NCI-H2196 treated with DMSO at 0.1 percent for 48 hours (cell line): ENCODE results near the gene CD37.
"Not testable (repeated sequence)": the region's sequence is repeated elsewhere in the genome, so short reads cannot be mapped to it uniquely, and the experiment has no call there.

Experiments
- DNase-seq: peaks from one replicate; lab custom pipeline; 2025; ENCODE audit not compliant: unreplicated experiment; lab: John Stamatoyannopoulos, UW

The CD37 gene

GRCh38 chr19:49335071-49335783 is at the start of gene CD37:
CD37 (plus strand) TSS chr19:49335406; CDS start chr19:49335541, 135 bp downstream.
- DNase-seq, result no peak

- no peak for DNase-seq
These were observed 48.0 kb upstream of the CD37 start for GRCh38 chr19:49287141-49287770.

GRCh38 chr19:49288205-49288604 is 47.0 kb upstream of the CD37 start:
- DNase-seq, result not testable (repeated sequence)

GRCh38 chr19:49289286-49289685 is 45.9 kb upstream of the CD37 start:
- not testable (repeated sequence) for DNase-seq

- no peak for DNase-seq
These were observed 44.7 kb upstream of the CD37 start for GRCh38 chr19:49290517-49290916.

GRCh38 chr19:49294401-49294800 is 40.8 kb upstream of the CD37 start:
- no peak for DNase-seq

- DNase-seq, result no peak
These were observed 39.9 kb upstream of the CD37 start for GRCh38 chr19:49295208-49295880.

- no peak for DNase-seq
These were observed 37.8 kb upstream of the CD37 start for GRCh38 chr19:49297403-49297802.

- DNase-seq, result not testable (repeated sequence)
These were observed 36.6 kb upstream of the CD37 start for GRCh38 chr19:49298653-49299052.

GRCh38 chr19:49301165-49301865 is 33.9 kb upstream of the CD37 start:
- DNase-seq, result peak; percentile 30

- no peak for DNase-seq
These were observed 33.3 kb upstream of the CD37 start for GRCh38 chr19:49301866-49302252.

GRCh38 chr19:49306734-49307133 is 28.5 kb upstream of the CD37 start:
- not testable (repeated sequence) for DNase-seq

- no peak for DNase-seq
These were observed 26.1 kb upstream of the CD37 start for GRCh38 chr19:49309087-49309486.

GRCh38 chr19:49315111-49315510 is 20.1 kb upstream of the CD37 start:
- DNase-seq, result no peak

GRCh38 chr19:49316284-49316683 is 18.9 kb upstream of the CD37 start:
- DNase-seq, result no peak

GRCh38 chr19:49318296-49318695 is 16.9 kb upstream of the CD37 start:
- no peak for DNase-seq

GRCh38 chr19:49324801-49325576 is 10.2 kb upstream of the CD37 start, which contains the start of gene SLC6A16:
SLC6A16 (minus strand) TSS chr19:49325191; CDS start chr19:49311347, 13,844 bp downstream.
- DNase-seq, result no peak

- not testable (repeated sequence) for DNase-seq
These were observed 9.4 kb upstream of the CD37 start for GRCh38 chr19:49325756-49326155.

GRCh38 chr19:49326165-49326704 is 9.0 kb upstream of the CD37 start:
- no peak for DNase-seq

GRCh38 chr19:49327878-49328544 is 7.2 kb upstream of the CD37 start:
- no peak for DNase-seq
